Right lobe of liver (tissue), 6 donors: ENCODE measurements around the gene PIK3CB. TPM values are rescaled to one million over a fixed set of nuclear protein-coding genes. Genes with fewer than 3 reads are reported as not detected.

Experiments used
- ATAC-seq, 4 donors: fragments of 200-7000 bp; cut with Tn5 transposase; one replicate each; pipeline ENCODE4 v1.9.1; 2020; ENCODE audit warnings: mild to moderate bottlenecking in 4 of 4, moderate library complexity in 4 of 4
- DNase-seq, 3 donors: peaks; one replicate each; pipeline ENCODE4 v3.0.0-alpha.2; 2020
- H3K27ac ChIP-seq, 3 donors: fragments of 200-600 bp; one replicate each; pipeline ENCODE4 v1.8.0; 2022
- H3K27me3 ChIP-seq, 2 donors: fragments of 200-600 bp; one replicate each; pipeline ENCODE4 v1.8.0; 2022
- H3K36me3 ChIP-seq, 4 donors: fragments of 200-600 bp; sonication (generic) in 1 of 4; one replicate each; pipeline versions ENCODE4 v1.5.1 to v1.8.0; 2017 to 2022; ENCODE audit warnings: control low read depth in 1 of 4
- H3K4me1 ChIP-seq, 4 donors: fragments of 200-600 bp; sonication (generic) in 1 of 4; one replicate each; pipeline versions ENCODE4 v1.5.1 to v1.8.0; 2017 to 2022; ENCODE audit warnings: control low read depth in 1 of 4
- H3K4me3 ChIP-seq, 3 donors: fragments of 200-600 bp; one replicate each; pipeline ENCODE4 v1.8.0; 2022
- H3K9me3 ChIP-seq, 4 donors: fragments of 200-600 bp; sonication (generic) in 1 of 4; one replicate each; pipeline versions ENCODE4 v1.5.1 to v1.8.0; 2017 to 2022; ENCODE audit warnings: control low read depth in 1 of 4
- POLR2A ChIP-seq: fragments of 450-650 bp; IDR thresholded peaks from one replicate; pipeline ENCODE4 v1.6.1; 2017; ENCODE audit warnings: antibody characterized with exemption, mild to moderate bottlenecking
- WGBS: methylation state at CpG from one replicate; pipeline ENCODE4 v1.1.6; 2018; ENCODE audit warnings: low coverage, low lambda C conversion rate; ENCODE audit not compliant: insufficient coverage; ENCODE audit errors: missing lambda C conversion rate; 5-methylcytosine and 5-hydroxymethylcytosine counted together
- intact Hi-C, 2 donors: fragments of 100-400 bp; cut with DNase I; formaldehyde crosslinking; loops; one replicate each; pipeline versions ENCODE4 v1.11.2 to v1.14.1; 2022
- total RNA-seq, 6 experiments: library from RNA; depleted of rRNA in 2 of 6; stranded (reverse); fragments of >200 nt in 2 of 6; fragmentation: NEBNext Ultra II Directional in 3 of 6; extraction: Animal tissue kit (Norgen Biotek cat#: 25700) in 3 of 6; gene quantifications; one replicate each; pipeline versions ENCODE4 v1.1.0 to v1.2.4, GENCODE V29; 2016 to 2023
- TF ChIP-seq, protein P1 (sequence below), 4 donors: fragments of 200-600 bp in 3 of 4; fragments of 450-650 bp in 1 of 4; IDR thresholded peaks; one replicate each; pipeline versions ENCODE4 v1.5.1 to v1.8.0; 2016 to 2022; ENCODE audit warnings: antibody characterized with exemption in 4 of 4, mild to moderate bottlenecking in 2 of 4
- donor health status: DM: no; HTN: yes; CAD: no.
- donor health status: DM: no; HTN: no; CAD: no.
- donor health status: DM: no; HTN: no; CAD: no.
- donor health status: DM: no; HTN: yes; CAD: no.
- donor health status: DM: no; HTN: yes; CAD: no.

Gene PIK3CB
- total RNA-seq, 6 experiments from 2014 or later = 12.1 to 20.9 (median 14.6) TPM

DNA sequence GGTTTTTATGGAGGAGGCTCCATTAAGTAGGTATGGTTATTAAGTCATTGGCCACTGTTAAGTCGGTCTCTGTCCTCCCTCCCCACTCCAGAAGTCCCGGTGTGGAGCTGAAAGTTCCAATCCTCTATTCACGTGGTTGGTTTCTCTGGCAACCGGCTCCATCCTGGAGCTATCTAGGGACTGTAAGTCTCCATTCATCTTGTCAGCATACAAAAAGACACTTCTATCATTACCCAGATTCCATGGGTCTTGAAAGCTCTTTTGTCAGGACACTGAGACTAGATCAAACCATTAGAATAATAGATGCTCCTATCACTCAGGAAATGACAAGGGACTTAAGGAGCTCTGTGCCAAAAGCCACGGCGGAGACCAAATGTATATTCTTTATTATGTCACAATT, 110.3 kb downstream of the PIK3CB start:
- H3K4me3 ChIP-seq = no peak overlapping the region
- no peak for TF ChIP-seq POLR2A
- TF ChIP-seq, protein P1, sequence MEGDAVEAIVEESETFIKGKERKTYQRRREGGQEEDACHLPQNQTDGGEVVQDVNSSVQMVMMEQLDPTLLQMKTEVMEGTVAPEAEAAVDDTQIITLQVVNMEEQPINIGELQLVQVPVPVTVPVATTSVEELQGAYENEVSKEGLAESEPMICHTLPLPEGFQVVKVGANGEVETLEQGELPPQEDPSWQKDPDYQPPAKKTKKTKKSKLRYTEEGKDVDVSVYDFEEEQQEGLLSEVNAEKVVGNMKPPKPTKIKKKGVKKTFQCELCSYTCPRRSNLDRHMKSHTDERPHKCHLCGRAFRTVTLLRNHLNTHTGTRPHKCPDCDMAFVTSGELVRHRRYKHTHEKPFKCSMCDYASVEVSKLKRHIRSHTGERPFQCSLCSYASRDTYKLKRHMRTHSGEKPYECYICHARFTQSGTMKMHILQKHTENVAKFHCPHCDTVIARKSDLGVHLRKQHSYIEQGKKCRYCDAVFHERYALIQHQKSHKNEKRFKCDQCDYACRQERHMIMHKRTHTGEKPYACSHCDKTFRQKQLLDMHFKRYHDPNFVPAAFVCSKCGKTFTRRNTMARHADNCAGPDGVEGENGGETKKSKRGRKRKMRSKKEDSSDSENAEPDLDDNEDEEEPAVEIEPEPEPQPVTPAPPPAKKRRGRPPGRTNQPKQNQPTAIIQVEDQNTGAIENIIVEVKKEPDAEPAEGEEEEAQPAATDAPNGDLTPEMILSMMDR (IDR thresholded peaks at IDR 0.05) = no peak
- DNase-seq (no peak), ATAC-seq (no peak)
- no peaks in the 10 kb centered on the region for H3K4me1 ChIP-seq
- WGBS = 64% methylated on average over 3 of the region's 6 CpGs
- H3K9me3 ChIP-seq = no peaks in the 10 kb centered on the region
- no peaks in the 10 kb centered on the region for H3K27me3 ChIP-seq
- H3K27ac ChIP-seq = no peak overlapping the region
- H3K36me3 ChIP-seq = no peaks in the 10 kb centered on the region
- intact Hi-C loops = no loop called here

DNA sequence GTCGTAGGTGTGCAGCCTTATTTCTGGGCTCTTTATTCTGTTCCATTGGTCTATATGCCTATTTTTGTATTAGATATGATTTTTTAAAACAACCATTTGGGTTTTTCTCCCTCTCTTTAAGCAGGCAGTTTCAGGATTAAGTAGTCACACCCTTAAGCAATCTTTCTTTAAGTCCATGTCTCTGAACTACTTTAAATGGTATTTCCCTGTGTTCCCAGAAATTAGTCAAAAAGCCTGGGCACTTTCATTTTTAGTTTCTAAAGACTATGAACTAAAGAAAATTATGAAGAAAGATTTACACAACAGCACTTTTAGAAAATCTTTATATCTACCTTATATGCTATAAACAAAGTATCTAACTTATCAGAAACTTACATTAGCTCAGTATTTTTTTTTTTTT, 115.9 kb downstream of the PIK3CB start:
- no peak overlapping the region for H3K4me3 ChIP-seq
- no peak for ATAC-seq
- 86% methylated on average over 1 of the region's 1 CpG for WGBS
- no peak for DNase-seq
- H3K27ac ChIP-seq = no peak overlapping the region
- no peaks in the 10 kb centered on the region for H3K9me3 ChIP-seq
- H3K27me3 ChIP-seq = no peaks in the 10 kb centered on the region
- no peaks in the 10 kb centered on the region for H3K4me1 ChIP-seq
- peaks cover 0 to under 1% (median 0%) of the 10 kb centered on the region in 4 donors for H3K36me3 ChIP-seq
- TF ChIP-seq POLR2A = no peak
- TF ChIP-seq, protein P1 (IDR thresholded peaks at IDR 0.05) = no peak
- intact Hi-C loops = no loop called here

DNA sequence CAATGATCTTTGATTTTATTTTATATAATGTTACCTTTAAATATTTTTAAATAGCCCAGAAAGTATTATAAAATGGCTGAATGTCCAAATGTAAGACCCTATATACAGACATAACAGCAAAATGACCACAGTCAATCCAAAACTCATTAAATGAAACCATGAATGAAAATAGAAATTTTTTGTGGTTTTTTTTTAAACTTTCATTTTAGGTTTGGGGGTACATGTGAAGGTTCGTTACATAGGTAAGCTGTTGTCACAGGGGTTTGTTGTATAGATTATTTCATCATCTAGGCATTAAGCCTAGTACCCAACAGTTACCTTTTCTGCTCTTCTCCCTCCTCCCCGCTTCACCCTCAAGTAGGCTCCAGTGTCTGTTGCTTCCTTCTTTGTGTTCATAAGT, 117.4 kb downstream of the PIK3CB start:
- 92% methylated on average over 2 of the region's 2 CpGs for WGBS
- ATAC-seq (no peak), DNase-seq (no peak)
- no peak for TF ChIP-seq POLR2A
- TF ChIP-seq, protein P1 (IDR thresholded peaks at IDR 0.05) = no peak
- Histone ChIP-seq H3K4me3 (no peak overlapping the region), H3K27me3 (no peaks in the 10 kb centered on the region), H3K27ac (no peak overlapping the region), H3K4me1 (no peaks in the 10 kb centered on the region), H3K9me3 (no peaks in the 10 kb centered on the region), H3K36me3 (peaks cover 0 to 9% (median 0%) of the 10 kb centered on the region in 4 donors)
- intact Hi-C loops = no loop called here

DNA sequence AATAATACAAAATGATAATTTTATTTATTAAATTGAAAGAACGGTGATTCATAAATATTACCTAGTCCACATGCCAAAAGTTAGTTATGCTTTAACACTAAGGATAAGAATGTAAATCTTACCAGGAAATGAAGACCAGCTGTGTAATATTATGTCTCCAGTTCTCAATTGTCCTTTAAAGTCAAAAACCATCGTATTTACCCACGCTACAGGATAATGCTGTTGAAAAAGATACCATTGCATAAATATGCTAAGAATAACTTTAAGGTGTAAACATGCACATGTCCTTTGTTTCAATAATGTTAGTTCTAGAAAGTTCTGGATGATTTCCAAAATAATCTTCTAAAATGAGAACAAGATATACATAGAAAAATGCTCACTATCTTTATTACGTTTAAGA, 122.6 kb downstream of the PIK3CB start:
- ATAC-seq (no peak), DNase-seq (no peak)
- H3K4me3 ChIP-seq = no peak overlapping the region
- H3K27me3 ChIP-seq = no peaks in the 10 kb centered on the region
- 95% methylated on average over 4 of the region's 4 CpGs for WGBS
- no peak for TF ChIP-seq POLR2A
- TF ChIP-seq, protein P1 (IDR thresholded peaks at IDR 0.05) = no peak
- H3K4me1 ChIP-seq = no peaks in the 10 kb centered on the region
- H3K9me3 ChIP-seq = no peaks in the 10 kb centered on the region
- peaks cover 0 to 9% (median 3%) of the 10 kb centered on the region in 4 donors for H3K36me3 ChIP-seq
- intact Hi-C loops = no loop called here
- no peak overlapping the region for H3K27ac ChIP-seq

DNA sequence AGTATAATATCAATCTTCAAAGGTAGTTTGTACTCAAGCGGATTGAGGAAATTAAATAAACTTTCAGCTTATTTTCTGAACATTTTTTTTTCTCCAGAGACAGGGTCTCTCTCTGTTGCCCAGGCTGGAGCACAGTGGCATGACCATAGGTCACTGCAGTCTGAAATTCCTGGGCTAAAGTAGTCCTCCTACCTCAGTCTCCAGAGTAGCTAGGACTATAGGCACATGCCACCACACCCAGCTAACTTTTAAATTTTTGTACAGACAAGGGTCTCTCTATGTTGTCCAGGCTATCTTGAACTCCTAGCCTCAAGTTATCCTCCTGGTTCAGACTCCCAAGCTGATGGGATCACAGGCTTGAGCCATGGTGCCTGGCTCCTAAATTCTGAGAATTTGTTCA, 129.1 kb downstream of the PIK3CB start:
- intact Hi-C loops = no loop called here
- WGBS = 100% methylated on average over 1 of the region's 1 CpG
- Histone ChIP-seq H3K27me3 (no peaks in the 10 kb centered on the region), H3K36me3 (peaks cover 0 to 8% (median 0%) of the 10 kb centered on the region in 4 donors), H3K4me1 (no peaks in the 10 kb centered on the region), H3K4me3 (no peak overlapping the region), H3K9me3 (no peaks in the 10 kb centered on the region), H3K27ac (no peak overlapping the region)
- DNase-seq = no peak
- TF ChIP-seq, protein P1 (IDR thresholded peaks at IDR 0.05) = no peak
- no peak for TF ChIP-seq POLR2A
- ATAC-seq = no peak
